Measurements from ENCODE around the gene PHC2. TPM values are rescaled to one million over a fixed set of nuclear protein-coding genes. Genes with fewer than 3 reads are reported as not detected.

The PHC2 gene
- 81.3 TPM for polyA plus RNA-seq (2013, experiment 1 of 2; ENCODE audit: insufficient read length)
- polyA plus RNA-seq (2013, experiment 2 of 2; ENCODE audit: insufficient read length): 73.3 TPM

DNA sequence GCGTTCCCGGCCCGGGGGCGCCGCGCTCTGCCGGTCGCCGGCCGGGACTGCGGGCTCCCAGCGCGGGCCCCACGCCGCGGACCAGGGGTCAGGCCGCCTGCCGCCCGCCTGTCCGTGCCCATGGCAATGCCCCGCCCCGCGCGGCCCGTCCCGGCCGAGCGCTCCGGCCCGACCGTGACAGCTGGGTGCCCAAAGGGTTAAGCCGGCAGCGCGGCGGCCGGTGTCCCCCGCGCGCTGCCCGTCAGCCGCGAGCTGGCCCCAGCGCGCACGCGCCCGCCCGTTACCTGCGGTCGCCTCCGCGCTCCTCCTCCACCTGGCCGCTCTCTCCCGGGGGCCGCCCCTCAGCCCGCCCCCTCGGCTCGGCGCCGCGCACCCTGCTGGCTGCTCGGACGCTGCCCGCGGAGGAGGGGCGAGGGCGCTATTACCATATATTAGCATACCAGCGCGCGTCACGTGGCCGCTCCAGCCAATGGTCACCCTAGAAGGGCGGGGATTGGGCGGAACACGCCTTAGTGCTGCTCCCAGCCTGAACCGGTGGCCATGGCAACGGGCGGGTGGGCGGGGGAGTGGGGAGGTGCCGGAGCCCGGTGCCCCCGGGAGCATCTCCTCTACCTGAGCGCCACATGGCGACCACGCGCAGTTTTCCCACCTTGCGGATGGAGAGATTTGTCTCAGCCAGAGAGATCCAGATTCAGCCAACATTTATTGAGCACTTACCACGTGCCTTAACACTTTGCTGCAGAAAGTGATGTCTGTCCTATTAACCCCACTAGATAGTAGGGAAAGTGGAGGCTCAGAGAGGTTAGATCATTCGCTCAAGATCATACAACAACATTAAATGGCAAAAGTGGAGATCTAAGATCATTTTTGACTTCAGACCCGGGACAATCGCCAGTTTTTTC, at the start of gene PHC2:
TSS of gene PHC2 (minus strand) at position 404 of the 902 bp plus-strand sequence. CDS start 55,556 bp downstream, outside the sequence.
- DNase-seq: peak; percentile 96

- no peak for DNase-seq
Measured at GRCh38 chr1:33477451-33477850, 46.6 kb upstream of the PHC2 start.

DNA sequence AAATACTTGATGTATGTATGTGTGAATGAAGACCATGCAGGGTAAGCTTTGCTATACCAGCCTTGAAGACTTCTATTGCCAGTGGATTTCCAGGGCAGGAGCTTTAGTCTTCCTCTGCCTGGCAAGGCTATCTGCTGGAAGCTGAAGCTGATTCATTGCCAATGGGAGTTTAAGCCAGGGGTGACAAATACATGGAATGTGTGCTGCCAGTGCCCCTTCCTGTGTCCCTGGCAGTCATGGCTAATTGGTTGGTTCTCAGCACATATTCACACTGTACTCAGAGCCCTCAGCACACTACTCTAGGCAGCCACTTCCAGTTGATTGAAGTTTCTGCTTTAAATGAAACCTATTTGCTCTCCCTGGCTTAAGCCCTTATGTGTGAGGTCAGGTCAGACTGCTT, 43.0 kb upstream of the PHC2 start:
- DNase-seq: no peak

DNA sequence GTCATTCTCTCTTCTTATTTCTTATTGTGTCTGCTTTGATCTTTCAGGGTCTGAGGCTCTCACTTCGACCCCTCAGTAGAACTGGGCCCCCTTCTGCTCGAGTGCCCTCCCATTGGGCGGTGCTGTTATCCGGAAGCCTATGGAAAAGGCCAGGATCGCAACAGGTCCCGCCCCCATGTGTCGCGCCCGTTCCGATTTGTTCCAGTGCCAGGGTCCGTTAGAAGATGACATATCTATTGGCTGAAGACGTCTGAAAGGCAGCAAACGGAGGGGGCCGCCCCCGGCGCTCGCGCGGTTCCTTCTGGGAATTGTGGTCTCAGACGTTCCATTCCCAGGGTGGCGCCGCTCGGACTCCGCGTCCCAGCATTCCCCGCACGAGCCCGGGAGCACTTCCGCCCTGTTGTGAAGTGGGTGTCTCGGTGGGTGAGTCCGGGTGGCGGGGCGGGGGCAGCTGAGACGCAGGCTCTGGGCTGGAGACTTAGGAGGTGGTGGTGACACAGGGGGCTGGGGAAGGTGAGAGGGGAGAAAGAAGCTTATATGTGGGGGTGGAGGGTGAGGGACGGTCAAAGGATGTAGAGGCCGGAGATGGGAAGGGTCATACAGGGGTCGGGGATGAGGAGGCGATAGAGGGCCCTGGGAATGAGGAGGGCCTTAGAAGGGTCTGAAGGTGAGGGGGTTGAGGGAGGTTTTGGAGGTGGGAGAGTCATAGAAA, 41.5 kb upstream of the PHC2 start, which contains the start of gene ZSCAN20:
TSS of gene ZSCAN20 (plus strand) at position 377 of the 712 bp plus-strand sequence. CDS start 6,644 bp downstream, outside the sequence.
- DNase-seq: peak; percentile 99

DNA sequence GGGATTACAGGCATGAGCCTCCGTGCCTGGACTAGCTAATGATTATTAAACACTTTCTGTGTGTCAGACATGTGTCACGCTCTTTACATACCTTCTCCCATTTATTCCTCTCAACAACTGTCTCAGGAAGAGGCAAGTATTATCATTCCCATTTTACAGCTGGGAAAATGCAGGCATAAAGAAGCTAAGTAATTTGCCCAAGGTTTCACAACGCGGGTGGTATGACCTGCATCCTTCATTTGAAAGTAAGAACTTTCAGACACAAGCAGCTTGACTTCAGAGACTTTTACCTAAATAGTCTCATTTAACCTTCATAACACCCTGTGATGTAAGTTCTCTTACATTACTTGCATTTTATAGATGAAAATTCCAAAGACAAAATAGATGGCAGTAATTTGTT, 40.5 kb upstream of the PHC2 start:
- DNase-seq: no peak

GRCh38 chr1:33470495-33471012, 39.7 kb upstream of the PHC2 start:
- DNase-seq: peak; percentile 86

DNA sequence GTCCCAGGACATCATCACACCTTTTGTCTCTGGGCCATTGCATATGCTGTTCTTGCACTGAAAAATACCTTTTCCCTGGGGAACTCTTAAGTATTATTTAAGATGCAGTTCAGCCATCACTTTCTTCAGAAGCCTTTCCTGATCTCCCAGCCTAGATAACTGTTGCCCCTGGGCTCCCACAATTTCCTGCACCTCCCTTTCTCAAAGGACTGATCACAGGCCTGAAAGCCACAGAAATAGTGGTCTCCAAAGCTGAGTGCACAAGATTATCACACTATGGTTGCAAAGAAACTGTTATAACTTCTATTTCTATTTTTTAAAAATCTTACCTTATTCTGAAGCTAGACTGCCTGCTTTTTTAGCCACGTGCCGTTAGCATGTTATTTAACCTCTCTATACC, 38.8 kb upstream of the PHC2 start:
- DNase-seq: no peak

DNA sequence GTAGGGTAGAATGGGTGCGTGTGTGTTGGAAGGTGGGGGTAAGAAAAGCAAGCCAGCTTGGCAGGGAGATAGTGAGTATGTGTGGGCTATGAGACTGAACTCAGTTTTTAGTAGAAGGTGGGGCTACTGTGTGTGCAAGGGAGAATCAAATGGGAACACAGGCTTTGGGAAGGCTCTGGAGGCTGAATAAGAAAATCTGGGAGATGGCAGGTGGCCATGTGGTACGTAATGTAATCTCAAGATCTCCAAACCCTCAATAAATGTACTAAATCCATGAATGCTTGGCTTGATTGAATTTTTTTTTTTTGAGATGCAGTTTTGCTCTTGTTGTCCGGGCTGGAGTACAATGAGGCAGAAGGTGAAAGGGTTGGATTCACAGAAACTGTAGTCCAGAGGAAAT, 38.1 kb upstream of the PHC2 start:
- no peak for DNase-seq

GRCh38 chr1:33468531-33468930, 37.6 kb upstream of the PHC2 start:
- peak; percentile 52 for DNase-seq

DNA sequence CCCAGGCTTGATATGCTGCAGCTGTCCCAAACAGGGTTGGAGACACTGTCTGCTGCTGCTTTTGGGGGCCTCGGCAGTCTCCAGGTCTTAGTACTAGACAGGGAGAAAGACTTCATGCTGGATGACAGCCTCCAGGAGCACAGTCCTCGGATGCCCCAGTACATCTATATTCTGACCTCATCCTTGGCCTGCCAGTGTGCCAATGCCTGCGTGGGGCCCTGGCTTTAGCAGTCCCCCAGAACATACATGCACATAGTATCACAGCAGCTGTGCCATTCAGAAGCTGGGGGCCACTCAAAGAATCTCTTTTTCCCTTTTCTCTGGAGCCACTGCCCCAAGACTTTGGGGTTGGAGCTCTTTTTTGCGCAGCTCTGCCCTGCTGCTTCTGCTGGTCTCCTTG, 37.1 kb upstream of the PHC2 start:
- no peak for DNase-seq

GRCh38 chr1:33466159-33466558, 35.3 kb upstream of the PHC2 start:
- DNase-seq: no peak

- no peak for DNase-seq
Measured at GRCh38 chr1:33465316-33465715, 34.4 kb upstream of the PHC2 start.

DNA sequence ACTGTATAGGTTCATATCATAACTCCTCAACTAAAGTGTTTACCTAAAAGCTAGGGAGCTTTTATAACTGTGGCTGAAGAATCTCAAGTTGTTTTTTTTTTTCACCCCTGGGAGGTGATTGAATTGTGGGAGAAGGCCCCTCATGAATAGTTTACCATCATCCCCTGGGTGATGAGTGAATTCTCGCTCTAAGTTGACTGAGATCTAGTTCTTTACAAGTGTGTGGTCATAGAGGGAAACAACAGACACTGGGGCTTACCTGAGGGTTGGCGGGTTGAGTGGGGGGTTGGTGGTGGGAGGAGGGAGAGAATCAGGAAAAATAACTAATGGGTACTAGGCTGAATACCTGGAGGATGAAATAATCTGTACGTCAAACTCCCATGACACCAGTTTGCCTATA, 33.7 kb upstream of the PHC2 start:
- DNase-seq: no peak

GRCh38 chr1:33462405-33463164, 31.7 kb upstream of the PHC2 start:
- no peak for DNase-seq

GRCh38 chr1:33460947-33461629, 30.2 kb upstream of the PHC2 start:
- no peak for DNase-seq

DNA sequence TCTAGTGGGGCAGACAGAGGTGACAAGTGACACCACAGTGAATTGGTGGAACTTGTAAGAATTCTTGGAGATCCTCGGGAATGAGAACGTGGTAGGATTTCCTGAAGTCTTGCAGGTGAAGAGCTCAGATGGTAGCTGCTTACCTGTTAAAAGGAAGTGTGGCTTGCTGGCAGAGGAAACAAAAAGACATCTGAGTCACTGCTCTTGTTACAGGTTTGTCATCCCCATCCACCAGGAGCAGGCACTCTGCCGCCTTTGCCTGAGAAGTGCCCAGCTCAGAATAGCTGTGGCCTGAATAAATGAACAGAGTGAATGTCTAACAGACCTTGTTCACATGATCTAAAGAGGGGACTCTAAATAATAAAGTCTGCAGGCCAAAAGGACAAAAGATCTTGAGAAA, 29.2 kb upstream of the PHC2 start:
- DNase-seq: no peak

DNA sequence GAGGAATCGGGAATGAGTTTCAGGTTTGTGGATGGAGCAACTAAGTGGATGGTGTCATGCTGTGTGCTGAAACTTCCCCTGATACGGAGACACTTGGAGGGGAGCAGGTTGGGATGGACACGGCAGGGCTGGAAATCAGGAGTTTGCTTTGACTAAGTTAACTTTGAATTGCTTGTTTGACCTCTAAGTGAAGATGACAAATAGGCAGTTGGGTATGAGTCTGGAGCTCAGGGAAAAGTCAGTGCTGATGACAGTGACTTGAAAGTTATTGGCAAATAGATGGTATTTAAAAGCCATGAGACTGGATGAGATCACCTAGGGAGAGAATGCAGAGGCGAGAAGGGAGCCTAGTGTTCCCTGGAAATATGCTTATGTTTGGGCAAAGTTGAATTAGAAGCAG, 28.8 kb upstream of the PHC2 start:
- peak; percentile 74 for DNase-seq

GRCh38 chr1:33456502-33456886, 25.6 kb upstream of the PHC2 start:
- no peak for DNase-seq

- peak; percentile 89 for DNase-seq
Measured at GRCh38 chr1:33455539-33456501, 24.9 kb upstream of the PHC2 start.

DNA sequence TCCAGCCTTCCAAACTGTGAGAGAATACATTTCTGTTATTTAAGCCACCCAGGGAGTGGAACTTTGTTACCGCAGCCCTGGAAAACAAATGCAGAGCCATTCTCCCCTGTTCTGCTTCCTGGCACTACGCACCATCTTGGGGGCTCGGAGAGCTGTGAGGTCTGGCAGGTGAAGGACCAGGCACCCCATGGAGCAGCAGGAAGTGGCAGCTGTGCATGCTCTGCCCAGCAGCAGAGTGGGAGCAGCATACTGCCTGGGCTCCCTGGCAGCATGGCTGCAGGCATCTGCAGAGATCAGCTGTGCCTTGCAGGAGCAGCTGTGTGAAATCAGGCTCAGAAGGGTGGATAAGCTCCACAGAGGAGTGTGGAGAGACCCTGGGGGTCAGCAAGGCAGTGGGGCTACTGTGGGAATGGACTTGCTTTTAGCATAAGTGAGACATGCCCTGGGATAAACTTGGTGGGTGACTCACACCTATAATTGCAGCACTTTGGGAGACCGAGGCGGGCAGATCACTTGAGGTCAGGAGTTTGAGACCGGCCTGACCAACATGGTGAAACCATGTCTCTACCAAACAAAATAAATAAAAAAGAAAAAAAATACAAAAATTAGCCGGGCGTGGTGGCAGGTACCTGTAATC, 23.9 kb upstream of the PHC2 start:
- DNase-seq: no peak

All from fibroblast of skin of scalp (primary cell).